Measurements from ENCODE around the gene FAM131B. TPM values are rescaled to one million over a fixed set of nuclear protein-coding genes. Genes with fewer than 3 reads are reported as not detected.

FAM131B gene
- total and polyA plus RNA-seq, 2 of the 8 experiments (the other 6 are each of a cell fraction or from before 2014, with no cell fraction given) = 23.1 to 38.2 TPM

DNA sequence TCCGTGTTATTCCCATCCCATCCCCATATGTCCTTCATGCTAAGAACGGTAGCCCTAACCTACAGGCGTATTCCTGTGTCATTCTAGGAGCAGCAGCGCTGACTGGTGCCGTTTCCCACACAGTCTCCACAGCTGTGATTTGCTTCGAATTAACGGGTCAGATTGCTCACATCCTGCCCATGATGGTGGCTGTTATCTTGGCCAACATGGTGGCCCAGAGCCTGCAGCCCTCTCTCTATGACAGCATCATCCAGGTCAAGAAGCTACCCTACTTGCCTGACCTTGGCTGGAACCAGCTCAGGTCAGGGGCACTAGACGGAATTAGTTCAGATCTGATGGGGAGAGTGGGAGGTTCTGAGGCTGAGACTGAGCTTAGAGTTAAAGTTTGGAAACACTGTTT lies 20.7 kb downstream of the FAM131B start:
- H2BK12ac ChIP-seq (ENCODE audit: low read depth, low read length) = no peak overlapping the region
- FAIRE-seq (no peak), DNase-seq (ENCODE audit: low read depth in 1 of 2, low spot score in 2 of 2) (no peak)

More for the DNA sequence above, 20.7 kb downstream of the FAM131B start:
- H4K8ac ChIP-seq (ENCODE audit: extremely low read depth, insufficient read depth, low read length) = no peak overlapping the region
- H3K27me3 ChIP-seq (replicated peaks in 1 of 4; ENCODE audit: control insufficient read depth in 3 of 4, extremely low read depth in 1 of 4, insufficient read depth in 3 of 4, low read length in 3 of 4) = peaks cover 0 to 3% (median 0%) of the 10 kb centered on the region in 4 experiments; a peak in 2 of 7 replicates
- no peaks in the 10 kb centered on the region for H3K79me2 ChIP-seq (ENCODE audit: control insufficient read depth in 1 of 2, insufficient read depth in 2 of 2, low read length in 2 of 2)
- no peaks in the 10 kb centered on the region; the same call in 1 of the 2 replicates for H3K23me2 ChIP-seq (ENCODE audit: low read depth, low read length)
- H3K4me1 ChIP-seq (replicated peaks in 1 of 4; ENCODE audit: control insufficient read depth in 3 of 4, insufficient read depth in 4 of 4, low read length in 3 of 4) = peaks cover 0 to 6% (median 3%) of the 10 kb centered on the region in 4 experiments; a peak in 3 of 7 replicates
- H3K18ac ChIP-seq (ENCODE audit: extremely low read depth, low read length) = no peak overlapping the region
- H3K14ac ChIP-seq (ENCODE audit: insufficient read length) = no peak overlapping the region
- H3K36me3 ChIP-seq (ENCODE audit: control insufficient read depth in 2 of 4, insufficient read depth in 4 of 4, low read length in 3 of 4) = no peaks in the 10 kb centered on the region
- no peak overlapping the region for H3K9ac ChIP-seq (replicated peaks in 1 of 4; ENCODE audit: extremely low read depth in 1 of 4, low read depth in 3 of 4, low read length in 3 of 4)
- no peaks in the 10 kb centered on the region for H3K9me3 ChIP-seq (ENCODE audit: insufficient read depth in 2 of 2, low read depth in 1 of 2, low read length in 1 of 2)
- no peak overlapping the region for H3K4me2 ChIP-seq (ENCODE audit: insufficient read depth in 1 of 2, low read depth in 2 of 2, low read length in 2 of 2)
- no peak overlapping the region for H2BK15ac ChIP-seq (ENCODE audit: low read length)
- no peaks in the 10 kb centered on the region for H3K79me1 ChIP-seq (ENCODE audit: low read depth, low read length)
- no peaks in the 10 kb centered on the region for H4K20me1 ChIP-seq (replicated peaks in 1 of 2; ENCODE audit: control insufficient read depth in 1 of 2, insufficient read depth in 2 of 2, low read length in 2 of 2)
- H2BK20ac ChIP-seq (ENCODE audit: low read length) = no peak overlapping the region
- no peak overlapping the region for H3K27ac ChIP-seq (ENCODE audit: low read depth, low read length)
- no peak overlapping the region for H3K4ac ChIP-seq (replicated peaks; ENCODE audit: insufficient read length, low read depth, low read length)
- H3K56ac ChIP-seq (replicated peaks; ENCODE audit: insufficient read length, low read depth, low read length) = no peak overlapping the region
- H2AFZ ChIP-seq (ENCODE audit: low read length) = no peak overlapping the region
- WGBS, 2 experiments (ENCODE audit: extremely low coverage in 1 of 2, insufficient coverage in 1 of 2, insufficient read length in 1 of 2, insufficient replicate concordance in 2 of 2, low coverage in 1 of 2, low lambda C conversion rate in 2 of 2, missing lambda C conversion rate in 1 of 2) = 91% methylated on average over 8 of the region's 8 CpGs; no CpG with 5 or more reads in 1 of the 2 experiments
- no peak overlapping the region for H2BK120ac ChIP-seq (replicated peaks; ENCODE audit: low read depth, low read length)
- H3K4me3 ChIP-seq (ENCODE audit: extremely low read depth in 1 of 4, insufficient read depth in 2 of 4, low read depth in 3 of 4, low read length in 4 of 4) = no peak overlapping the region
- POLR2A ChIA-PET (ENCODE audit: partially characterized antibody) = no interaction called here
- H2AK5ac ChIP-seq (ENCODE audit: low read depth, low read length) = no peak overlapping the region
- no peak overlapping the region for H2BK5ac ChIP-seq (ENCODE audit: low read depth, low read length)
- TF ChIP-seq TAF1 (IDR thresholded peaks at IDR 0.05; ENCODE audit: low read depth, low read length) (no peak), RFX5 (IDR thresholded peaks at IDR 0.05; ENCODE audit: borderline replicate concordance, low read depth, low read length) (no peak), FOSL1 (IDR thresholded peaks at IDR 0.05; ENCODE audit: insufficient read depth, low read depth, low read length) (no peak), CBX8 (IDR thresholded peaks at IDR 0.05; ENCODE audit: borderline replicate concordance, low read depth, low read length) (no peak), ASH2L (IDR thresholded peaks at IDR 0.05; ENCODE audit: low read length) (no peak), NRF1 (IDR thresholded peaks at IDR 0.05; ENCODE audit: low read depth, low read length) (no peak), SIX5 (IDR thresholded peaks at IDR 0.05; ENCODE audit: low read depth, low read length) (no peak)
- TF ChIP-seq, protein P1, sequence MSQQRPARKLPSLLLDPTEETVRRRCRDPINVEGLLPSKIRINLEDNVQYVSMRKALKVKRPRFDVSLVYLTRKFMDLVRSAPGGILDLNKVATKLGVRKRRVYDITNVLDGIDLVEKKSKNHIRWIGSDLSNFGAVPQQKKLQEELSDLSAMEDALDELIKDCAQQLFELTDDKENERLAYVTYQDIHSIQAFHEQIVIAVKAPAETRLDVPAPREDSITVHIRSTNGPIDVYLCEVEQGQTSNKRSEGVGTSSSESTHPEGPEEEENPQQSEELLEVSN (IDR thresholded peaks at IDR 0.05) = no peak
- H4K5ac ChIP-seq (ENCODE audit: insufficient read length, low read depth, low read length) = no peak overlapping the region
- H4K91ac ChIP-seq (replicated peaks; ENCODE audit: insufficient read length, low read length) = no peak overlapping the region
- CTCF ChIA-PET (ENCODE audit: partially characterized antibody) = interaction anchor here (0.6 to 5.8 kb wide), 8 partner anchors 10 to 1007 kb away, joined by 3 to 50 read pairs (median 5); partner anchors contain the start of gene EPHA1
- H3K23ac ChIP-seq (ENCODE audit: insufficient read length) = no peak overlapping the region
